ENCODE measurements around the gene DAZAP2.

The DAZAP2 gene, protein sequence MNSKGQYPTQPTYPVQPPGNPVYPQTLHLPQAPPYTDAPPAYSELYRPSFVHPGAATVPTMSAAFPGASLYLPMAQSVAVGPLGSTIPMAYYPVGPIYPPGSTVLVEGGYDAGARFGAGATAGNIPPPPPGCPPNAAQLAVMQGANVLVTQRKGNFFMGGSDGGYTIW

DNA sequence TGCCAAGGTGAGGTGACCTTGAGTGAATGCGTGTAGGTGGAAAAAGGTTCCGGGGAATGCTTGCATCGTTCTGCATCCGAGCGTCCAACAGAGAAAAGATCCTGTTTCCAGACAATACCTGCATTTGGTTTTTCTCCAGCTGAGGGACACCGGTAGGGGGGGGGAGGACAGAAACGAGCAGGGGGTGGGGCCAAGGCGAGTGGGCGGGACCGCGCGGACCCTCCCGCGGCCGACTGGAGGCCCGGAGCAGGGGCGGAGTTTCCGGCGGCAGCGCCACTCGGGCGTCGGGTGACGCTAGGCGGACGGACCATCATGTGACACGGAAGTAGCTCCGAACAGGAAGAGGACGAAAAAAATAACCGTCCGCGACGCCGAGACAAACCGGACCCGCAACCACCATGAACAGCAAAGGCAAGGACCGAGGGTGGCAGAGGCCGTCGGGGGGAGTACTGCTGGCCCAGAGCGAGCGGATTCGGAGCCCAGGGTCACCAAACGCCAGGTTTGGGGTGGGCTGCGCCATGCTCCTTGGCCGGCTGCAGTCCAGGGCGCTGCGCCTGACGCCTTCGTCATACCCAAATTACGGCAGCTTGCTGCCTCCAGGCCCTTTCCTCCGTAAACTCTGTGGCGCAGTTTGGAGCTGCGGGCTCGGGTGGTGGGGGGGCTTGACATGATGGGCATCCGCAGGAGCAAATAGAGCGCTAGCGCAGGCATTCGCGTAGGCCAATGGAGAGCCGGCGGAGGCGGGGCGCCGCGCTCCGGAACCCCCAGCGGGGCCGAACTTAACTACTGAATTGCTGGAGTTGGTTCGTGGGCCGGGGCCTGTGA, at the start of gene DAZAP2:
TSS of gene DAZAP2 (plus strand) at position 317 of the 825 bp plus-strand sequence. CDS start at position 399, 82 bp downstream.
- peak; percentile 93 for DNase-seq (ENCODE audit: low spot score)

DNA sequence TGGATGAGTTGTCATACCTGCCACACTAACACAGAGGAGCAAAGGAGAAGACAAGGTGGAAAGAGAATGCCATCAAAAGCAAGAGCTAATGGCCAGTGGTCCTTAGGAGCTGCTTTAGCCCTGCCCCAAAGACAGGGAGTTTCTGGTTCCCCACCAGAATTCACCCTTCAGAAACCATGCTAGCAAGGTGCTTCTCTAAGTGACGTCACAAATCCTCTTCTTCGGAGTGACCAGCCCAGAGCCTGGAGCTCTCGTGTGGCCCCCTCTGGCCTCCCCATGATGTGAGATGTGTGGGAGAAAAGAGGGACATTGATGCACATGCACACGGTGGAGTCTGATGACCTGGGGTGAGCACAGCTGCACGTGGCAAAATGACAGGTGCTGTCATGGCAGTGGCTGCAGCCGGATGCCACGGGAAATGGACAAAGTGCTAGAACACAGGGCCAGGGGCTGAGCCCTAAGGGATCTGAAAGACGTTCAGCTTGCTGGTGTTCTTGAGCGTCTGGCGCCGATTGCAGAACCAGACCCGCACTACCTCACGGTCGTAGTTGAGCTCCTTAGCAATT, 48.8 kb upstream of the DAZAP2 start:
- DNase-seq (ENCODE audit: low spot score) = no peak

DNA sequence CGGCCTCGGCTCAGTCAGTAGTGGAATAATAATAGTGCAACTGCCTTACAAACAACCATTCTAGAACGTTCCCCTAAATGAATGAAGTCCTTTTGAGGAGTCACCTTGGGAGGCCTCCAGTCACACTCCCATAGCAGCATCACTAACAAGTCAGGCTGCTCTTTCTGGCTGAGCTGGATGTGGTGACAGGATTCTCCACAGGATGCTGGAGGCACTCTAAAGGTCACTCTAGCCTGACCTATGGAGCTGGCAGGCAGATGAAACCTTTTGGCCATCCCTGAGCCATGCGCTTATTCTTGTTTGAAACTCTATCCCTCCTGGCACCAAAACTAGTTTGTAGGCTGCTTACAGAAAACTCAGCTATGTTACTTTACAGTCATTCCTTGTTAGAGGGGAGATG, 47.8 kb upstream of the DAZAP2 start:
- DNase-seq (ENCODE audit: low spot score) = no peak

DNA sequence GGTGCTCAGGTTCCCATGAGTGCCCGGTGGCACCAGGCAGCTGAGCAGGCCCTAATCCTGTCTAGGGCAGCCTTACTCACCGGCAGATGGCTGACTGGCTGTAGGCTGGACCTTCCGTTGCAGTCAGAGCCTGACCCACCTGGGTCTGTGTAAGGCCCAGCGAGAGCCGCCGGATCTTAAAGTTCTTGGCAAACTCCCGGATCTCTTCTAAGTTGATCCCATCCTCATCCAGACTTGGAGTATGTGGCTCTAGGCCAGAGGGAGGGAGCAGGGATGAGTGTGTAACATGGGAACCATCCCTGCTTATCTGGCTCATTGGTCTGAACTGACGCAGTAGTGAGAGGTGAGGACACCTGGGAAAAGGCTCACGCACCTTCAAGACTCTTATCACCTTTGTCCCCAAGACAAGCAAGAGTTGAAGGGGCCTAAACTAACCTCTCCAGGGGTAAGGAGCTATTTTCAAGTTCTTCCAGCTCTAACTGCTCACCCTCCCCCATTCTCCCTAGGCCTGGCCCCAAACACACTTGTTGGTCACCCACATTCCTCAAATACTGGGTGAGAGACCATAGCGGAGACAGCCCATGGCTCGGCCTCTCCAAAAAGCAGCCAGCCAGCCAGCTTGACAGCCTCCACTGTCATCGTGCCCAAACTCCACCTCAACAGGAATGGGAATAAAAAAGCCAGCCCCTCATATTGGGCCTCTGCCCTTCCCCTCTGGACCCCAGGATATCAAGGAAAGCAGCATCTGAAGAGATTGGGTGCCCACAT, 46.9 kb upstream of the DAZAP2 start:
- no peak for DNase-seq (ENCODE audit: low spot score)

DNA sequence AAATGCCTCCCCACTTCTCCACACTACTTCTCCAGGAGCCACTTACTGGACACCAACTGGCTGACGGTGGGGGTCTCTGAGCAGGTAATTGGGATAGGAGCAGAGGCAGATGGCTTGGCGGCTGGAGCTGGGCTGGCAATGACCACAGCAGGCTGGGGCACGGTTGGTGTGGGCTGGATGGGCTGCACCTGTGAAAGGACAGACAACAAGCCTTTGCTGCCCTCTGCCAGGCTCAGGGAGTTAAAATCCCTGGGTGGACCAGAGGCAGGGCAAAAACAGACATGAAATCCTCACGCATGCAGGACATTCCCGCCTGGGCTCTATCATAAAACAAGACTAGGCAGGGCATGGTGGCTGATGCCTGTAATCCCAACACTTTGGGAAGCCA, 46.3 kb upstream of the DAZAP2 start:
- no peak for DNase-seq (ENCODE audit: low spot score)

DNA sequence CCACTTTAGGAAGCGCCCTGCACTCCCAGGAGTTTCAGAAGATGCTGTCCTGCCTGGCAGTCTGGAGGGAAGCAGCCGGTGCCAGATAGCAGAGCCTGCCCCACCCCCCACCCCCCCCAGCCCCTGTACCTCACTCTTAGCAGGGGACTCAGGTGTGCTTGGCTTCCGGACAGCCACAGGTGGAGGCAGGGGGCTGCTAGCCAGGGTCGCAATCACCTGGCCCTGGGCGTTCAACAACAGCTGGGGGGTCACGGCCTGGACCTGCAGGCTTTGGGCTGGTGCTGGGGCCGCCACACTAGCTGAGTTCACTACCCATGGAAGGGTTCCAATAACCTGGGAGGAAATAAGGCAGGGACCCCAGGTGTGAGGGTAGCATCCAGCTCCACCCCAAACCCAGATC, 42.8 kb upstream of the DAZAP2 start:
- no peak for DNase-seq (ENCODE audit: low spot score)

DNA sequence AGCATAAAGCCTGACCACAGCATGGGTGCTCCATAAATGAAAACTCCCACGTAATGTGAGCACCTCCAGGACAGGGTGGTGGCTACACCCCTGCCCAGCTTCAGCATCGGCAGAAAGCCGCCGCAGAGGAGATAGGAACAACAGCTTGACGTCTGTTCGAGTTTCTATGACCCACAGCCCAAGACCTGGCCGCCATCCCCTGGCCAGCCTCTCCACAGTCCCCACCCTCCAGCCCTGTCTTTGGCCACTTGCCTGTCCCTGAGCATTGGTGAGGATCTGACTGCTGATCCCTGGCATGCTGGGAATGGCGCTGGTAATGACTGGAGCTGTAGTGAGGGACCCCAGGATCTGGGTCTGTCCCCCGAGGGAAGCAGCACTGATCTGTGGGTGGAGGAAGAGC, 42.1 kb upstream of the DAZAP2 start:
- DNase-seq (ENCODE audit: low spot score) = no peak

DNA sequence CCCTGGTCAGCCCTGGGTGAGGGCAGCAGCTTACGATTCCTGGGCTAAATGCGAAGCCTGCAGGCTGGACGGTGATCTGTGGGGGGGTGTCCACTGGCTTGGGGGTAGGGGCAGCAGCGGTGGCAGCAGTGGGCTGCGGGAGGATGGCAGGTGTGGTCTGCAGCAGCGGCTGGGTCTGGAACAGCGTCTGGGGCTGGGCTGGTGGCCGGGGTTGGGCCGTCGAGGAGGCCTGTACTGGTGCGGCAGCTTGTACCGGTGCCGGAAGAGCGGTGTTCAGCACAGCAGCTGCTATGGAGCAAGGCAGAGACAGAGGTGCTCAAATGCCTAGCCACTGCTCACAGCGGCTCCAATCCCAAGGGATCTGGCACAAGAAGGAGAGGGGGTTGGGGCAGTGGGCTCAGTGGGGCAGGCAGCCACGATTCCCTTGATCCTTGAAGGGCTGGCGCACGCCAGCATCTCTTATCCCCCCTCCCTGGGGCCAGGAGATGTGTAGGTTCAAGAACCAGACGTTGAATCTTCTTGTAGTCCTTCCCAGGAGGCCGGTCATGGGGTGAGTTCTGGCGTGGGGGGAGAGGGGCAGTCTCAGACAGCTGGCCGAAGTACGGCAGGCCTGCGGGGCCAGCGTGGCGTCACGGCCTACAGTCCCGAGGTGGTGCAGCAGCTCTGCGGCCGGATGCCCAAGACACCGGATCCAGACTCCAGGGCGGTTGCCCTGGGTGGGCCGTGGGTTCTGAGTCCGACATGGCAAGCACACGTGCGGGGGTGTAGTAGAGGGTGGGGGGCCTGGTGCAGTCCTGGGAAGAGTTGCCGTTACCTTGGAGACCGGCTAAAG, 40.7 kb upstream of the DAZAP2 start:
- DNase-seq (ENCODE audit: low spot score) = no peak

DNA sequence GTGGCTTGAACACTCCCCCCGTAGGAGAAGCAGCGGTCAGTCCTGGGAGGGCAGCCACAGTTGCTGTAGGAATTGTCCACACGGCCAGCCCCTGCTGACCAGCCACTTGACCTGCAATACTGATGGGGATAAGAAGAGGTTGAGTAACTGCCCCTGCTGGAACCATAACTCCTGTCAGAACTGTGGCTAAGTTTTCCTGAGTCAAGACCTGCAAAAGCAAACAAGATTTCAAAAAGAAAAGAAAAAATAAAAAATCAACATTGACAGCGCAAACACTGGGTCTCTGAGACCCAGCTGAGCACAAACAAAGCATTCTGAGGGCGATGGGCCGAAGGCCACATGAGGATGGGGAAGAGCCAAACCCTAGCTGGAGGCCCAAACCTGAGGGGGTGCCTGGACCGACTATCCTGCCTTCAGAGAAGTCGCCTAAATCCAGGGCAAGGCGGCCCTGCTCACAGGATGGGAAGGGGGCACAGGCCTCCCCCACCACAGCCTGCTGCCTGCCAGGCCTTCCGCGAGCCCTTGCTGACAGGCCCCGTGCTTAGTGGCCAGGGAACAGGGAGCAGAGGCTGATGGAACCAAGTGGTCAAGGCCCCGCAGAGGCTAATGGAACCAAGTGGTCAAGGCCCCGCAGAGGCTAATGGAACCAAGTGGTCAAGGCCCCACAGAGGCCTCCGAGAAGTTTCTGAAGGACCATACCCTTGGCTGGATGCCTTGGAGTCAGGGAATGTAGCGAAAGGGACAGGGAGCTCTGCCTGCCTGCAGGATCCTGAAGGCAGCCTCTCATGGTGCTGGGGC, 39.9 kb upstream of the DAZAP2 start:
- DNase-seq (ENCODE audit: low spot score) = no peak

DNA sequence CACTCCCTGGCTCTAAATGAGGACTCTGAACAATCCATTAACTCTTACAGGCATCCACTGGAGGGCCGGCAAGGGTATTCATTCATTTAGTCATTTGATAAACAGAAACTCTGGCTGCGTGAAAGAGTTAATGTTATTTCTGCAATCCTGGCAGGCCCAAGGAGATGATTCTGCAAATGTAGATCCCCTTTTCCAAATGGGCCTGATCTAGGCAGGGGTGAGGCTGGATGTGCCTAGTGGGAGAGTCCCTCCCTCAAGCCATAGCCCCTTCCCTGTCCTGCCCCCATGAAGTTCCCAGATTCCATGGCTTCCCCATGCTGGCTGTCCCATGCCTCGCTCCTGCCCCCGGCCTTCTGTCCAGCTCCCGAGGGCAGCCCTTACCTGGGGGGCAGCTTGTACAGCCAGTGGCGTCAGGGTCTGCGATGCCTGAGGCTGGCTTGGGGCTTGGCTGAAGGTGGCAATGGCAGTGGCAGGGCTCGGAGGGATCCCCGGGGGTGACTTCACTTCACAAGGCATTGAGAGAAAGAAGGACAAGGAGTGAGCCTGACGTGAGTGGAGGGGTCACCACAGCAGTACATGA, 39.2 kb upstream of the DAZAP2 start:
- DNase-seq (ENCODE audit: low spot score) = no peak

DNA sequence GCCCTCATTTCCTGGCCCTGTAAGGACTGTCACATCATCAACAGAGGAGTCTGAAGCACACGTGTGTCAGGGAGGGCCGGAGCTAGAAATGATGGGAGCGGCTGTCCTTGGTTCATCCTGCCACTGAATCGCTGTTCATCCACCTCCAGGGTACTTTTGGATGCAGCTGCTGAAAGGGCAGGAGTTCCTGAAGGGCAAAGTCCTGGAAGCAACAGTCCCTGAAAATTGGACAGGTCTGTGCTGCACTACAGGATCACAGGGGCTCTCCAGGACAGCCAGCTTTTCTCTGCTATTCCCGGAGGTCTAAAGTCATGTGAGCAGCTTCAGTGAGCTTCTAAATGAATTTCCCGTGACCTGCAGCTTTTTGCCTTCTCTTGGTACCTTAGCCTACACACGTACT, 38.5 kb upstream of the DAZAP2 start:
- no peak for DNase-seq (ENCODE audit: low spot score)

DNA sequence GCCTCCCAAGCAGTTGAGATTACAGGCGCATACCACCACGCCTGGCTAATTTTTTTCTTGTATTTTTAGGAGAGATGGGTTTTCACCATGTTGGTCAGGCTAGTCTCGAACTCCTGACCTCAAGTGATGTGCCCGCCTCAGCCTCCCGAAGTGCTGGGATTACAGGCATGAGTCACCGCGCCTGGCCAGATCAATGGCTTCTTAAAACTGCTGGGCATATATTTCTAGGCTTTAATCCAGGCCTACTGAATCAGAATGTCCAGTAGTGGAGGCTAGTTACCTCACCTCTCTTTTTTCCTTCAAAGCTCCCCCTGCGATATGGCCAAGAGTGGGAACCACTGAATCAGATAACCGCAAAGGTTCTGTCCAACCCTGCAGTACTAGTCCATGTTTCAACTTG, 37.8 kb upstream of the DAZAP2 start:
- DNase-seq (ENCODE audit: low spot score) = no peak

DNA sequence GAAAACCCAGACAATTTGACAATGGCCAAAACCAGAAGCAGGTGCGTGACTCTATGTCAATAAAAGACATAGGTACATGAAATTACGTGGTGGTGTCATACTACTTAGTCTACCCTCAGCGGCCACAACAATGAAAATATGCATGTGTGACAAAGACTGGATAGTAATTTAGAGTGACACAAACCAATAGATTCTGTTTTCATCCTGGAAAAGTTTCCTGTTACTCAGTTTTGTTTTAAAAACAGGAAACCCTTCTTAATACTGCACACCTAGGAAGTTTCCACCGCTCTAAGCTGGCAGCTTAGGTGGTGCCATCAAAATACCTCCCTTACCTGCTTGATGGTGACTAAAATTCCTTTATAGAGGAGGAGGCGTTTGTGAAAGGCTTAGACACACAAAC, 35.9 kb upstream of the DAZAP2 start:
- DNase-seq (ENCODE audit: low spot score) = no peak

DNA sequence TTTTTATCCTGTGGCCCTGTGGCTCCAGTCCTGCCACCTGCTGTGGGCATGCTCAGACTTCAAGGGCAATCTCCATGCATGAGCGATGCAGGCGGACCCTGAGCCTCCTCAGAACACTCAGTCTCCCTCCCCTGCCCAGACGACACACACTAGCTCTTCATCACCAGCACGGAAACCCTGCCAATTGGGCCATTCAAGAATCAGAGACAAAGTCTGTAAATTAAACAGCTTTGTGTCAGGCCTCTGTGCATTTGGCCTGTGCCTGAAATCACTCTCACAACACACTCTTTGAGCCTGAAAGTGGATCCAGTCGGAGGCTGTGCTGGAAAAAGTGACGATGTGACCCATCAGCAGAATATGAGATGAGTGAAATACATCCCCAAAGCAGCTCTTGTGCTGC, 33.3 kb upstream of the DAZAP2 start:
- no peak for DNase-seq (ENCODE audit: low spot score)

DNA sequence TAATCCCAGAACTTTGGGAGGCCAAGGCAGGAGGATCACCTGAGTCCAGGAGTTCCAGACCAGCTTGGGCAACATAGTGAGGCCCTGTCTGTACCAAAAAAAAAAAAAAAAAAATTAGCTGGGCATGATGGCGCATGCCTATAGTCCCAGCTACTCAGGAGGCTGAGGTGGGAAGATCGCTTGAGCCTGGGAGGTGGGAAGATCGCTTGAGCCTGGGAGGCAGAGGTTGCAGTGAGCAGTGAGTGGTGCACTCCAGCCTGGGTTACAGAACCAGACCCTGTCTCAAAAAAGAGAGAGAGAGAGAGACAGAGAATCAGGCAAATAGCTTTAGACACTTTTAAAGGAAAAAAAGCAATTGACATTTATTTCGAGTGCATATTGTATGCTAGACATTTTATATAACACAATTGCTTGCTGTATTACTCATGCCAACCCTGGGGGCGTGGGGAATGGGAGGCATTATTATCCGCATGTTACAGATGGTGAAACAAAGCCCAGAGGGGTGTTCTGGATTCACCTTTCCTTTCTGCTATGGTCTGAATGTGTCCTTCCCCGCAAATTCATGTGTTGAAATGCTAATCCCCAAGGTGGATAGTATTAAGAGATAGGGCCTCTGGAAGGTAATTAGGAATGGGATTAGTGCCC, 30.5 kb upstream of the DAZAP2 start:
- DNase-seq (ENCODE audit: low spot score) = no peak

DNA sequence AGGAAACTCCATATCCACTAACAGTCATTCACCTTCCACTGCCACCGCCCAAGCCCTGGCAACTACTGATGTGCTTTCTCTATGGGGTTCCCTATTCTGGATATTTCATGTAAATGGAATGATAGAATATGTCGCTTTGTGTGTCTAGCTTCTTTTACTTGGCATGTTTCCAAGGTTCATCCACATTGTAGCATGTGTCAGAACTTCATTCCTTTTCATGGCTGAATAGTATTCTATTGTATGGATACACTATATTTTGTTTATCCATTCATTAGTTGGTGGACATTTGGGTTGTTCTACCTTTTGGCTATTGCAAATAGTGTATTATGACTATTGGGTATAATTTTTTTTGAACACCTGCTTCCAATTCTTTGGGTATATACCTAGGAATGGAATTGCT, 29.4 kb upstream of the DAZAP2 start:
- DNase-seq (ENCODE audit: low spot score) = no peak

DNA sequence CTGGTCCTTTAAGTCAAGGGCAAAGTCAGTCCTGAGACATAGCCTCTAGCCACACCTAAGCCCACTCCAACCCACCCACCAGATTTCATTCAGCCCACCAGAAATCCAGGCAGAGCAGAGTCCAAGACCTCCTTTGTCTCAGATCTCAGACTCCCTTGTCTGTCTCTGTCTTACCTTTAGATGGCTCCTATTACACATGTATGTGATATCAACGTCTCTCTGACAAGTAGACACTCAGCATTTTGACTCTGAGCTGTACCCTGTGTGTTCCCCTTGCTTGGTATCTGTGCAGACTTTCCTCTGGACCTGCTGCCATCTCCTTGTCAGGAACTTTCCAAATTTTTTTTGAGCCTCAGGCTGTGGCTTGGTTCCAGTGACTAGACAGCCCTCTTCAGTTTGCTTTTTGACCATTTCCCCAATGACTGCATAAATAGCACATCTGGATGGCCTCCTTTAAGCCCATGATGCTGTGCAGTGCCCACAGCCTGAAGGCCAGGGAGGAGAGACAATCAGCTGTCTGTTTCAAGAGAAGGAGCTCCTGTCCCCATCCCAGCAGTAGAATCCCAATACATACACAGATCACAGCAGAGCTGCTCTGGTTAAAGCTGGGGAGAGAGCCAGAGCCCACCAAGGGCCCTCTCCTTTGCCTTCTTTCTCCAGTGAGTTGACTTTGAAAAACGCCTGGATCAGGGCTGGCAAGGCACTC, 27.8 kb upstream of the DAZAP2 start:
- DNase-seq (ENCODE audit: low spot score) = peak; percentile 53

DNA sequence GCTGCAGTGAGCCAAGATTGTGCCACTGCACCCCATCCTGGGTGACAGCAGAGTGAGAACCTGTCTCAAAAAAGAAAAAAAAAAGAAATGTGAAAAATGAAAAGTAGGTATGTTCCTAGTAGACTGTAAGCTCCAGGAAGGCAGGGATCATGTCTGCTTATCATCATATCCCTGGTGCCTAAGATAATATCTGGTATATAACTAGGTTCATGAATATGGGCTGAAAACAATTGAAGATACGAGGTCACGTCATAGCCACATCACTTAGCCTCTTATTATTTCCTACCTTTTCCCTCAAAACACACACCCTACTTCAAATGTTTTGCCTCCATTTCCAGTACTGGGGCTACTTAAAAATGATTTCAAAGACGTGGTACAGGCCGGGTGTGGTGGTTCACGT, 23.7 kb upstream of the DAZAP2 start:
- no peak for DNase-seq (ENCODE audit: low spot score)

DNA sequence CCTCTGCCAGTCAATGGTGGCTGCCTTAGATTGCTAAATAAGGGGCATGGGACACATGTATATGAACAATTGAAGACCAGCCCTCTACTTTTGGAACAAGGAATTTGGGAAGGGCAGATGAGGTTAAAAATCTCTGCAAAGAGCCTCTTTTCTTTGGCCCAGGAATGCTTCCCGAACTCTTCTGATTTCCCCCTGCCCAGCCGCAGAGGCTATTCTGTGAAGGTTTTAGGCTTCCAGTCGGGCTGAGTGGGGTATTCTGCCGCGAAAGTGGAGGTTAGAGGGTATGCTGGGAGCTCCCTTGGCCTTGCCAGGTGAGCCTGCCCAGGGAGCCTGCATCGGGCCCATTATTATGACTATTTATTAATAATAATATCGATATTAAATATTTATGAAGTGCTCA, 22.0 kb upstream of the DAZAP2 start:
- DNase-seq (ENCODE audit: low spot score) = no peak

Data from COLO829 (cell line).